H9 (cell line): ENCODE data around the gene GLIPR1L1. TPM values are rescaled to one million over a fixed set of nuclear protein-coding genes. Genes with fewer than 3 reads are reported as not detected.

Source experiments
- DNase-seq: peaks from one replicate; pipeline ENCODE4 v3.0.0-alpha.2; 2017
- H2AFZ ChIP-seq: one replicate; pipeline ENCODE4 v1.6.1; 2013; ENCODE audit warnings: mild to moderate bottlenecking, low read length, control low read depth, moderate library complexity
- H2AK5ac ChIP-seq: 2 replicates; pipeline ENCODE4 v1.6.1; 2013; ENCODE audit warnings: low read length, control low read depth, mixed read lengths; ENCODE audit not compliant: insufficient read length
- H2BK120ac ChIP-seq: one replicate; pipeline ENCODE4 v1.6.1; 2013; ENCODE audit warnings: low read depth, mild to moderate bottlenecking, low read length, control low read depth, inconsistent platforms; ENCODE audit not compliant: poor library complexity, severe bottlenecking
- H2BK12ac ChIP-seq: 2 replicates; pipeline ENCODE4 v1.6.1; 2013; ENCODE audit warnings: low read length, control low read depth, mixed read lengths, low read depth; ENCODE audit not compliant: insufficient read length
- H2BK15ac ChIP-seq: 2 replicates; pipeline ENCODE4 v1.6.1; 2013; ENCODE audit warnings: low read depth, low read length, control low read depth
- H2BK20ac ChIP-seq: one replicate; pipeline ENCODE4 v1.6.1; 2013; ENCODE audit warnings: low read depth, mild to moderate bottlenecking, low read length, control low read depth, inconsistent platforms; ENCODE audit not compliant: poor library complexity, severe bottlenecking
- H2BK5ac ChIP-seq: 2 replicates; pipeline ENCODE4 v1.6.1; 2013; ENCODE audit warnings: low read length, control low read depth, mixed read lengths; ENCODE audit not compliant: insufficient read length
- H3K14ac ChIP-seq: 2 replicates; pipeline ENCODE4 v1.6.1; 2013; ENCODE audit warnings: low read length, control low read depth; ENCODE audit not compliant: insufficient read depth
- H3K18ac ChIP-seq: 2 replicates; pipeline ENCODE4 v1.6.1; 2013; ENCODE audit warnings: low read depth, mild to moderate bottlenecking, mixed read lengths, low read length, control low read depth; ENCODE audit not compliant: insufficient read length
- H3K23ac ChIP-seq: 2 replicates; pipeline ENCODE4 v1.6.1; 2013; ENCODE audit warnings: low read length, control low read depth, mixed read lengths, low read depth; ENCODE audit not compliant: insufficient read length
- H3K23me2 ChIP-seq: 2 replicates; pipeline ENCODE4 v1.6.1; 2013; ENCODE audit warnings: low read depth, mild to moderate bottlenecking, mixed read lengths, low read length, control low read depth; ENCODE audit not compliant: insufficient read length, poor library complexity, severe bottlenecking
- H3K27ac ChIP-seq: 2 replicates; pipeline ENCODE4 v1.5.1; 2013; ENCODE audit warnings: low read length, control low read depth, mixed read lengths, low read depth; ENCODE audit not compliant: insufficient read length
- H3K27me3 ChIP-seq: 2 replicates; pipeline ENCODE4 v1.6.1; 2013; ENCODE audit warnings: low read length, control low read depth, inconsistent platforms; ENCODE audit not compliant: insufficient read depth
- H3K4ac ChIP-seq: 2 replicates; pipeline ENCODE4 v1.6.1; 2013; ENCODE audit warnings: low read depth, mild to moderate bottlenecking, control low read depth, inconsistent platforms, low read length, moderate library complexity
- H3K4me1 ChIP-seq: 2 replicates; pipeline ENCODE4 v1.6.1; 2013; ENCODE audit warnings: low read length, control low read depth, inconsistent platforms; ENCODE audit not compliant: insufficient read depth
- H3K4me2 ChIP-seq: 2 replicates; pipeline ENCODE4 v1.6.1; 2013; ENCODE audit warnings: low read length, control low read depth, mixed read lengths; ENCODE audit not compliant: insufficient read length, insufficient read depth
- H3K56ac ChIP-seq: 2 replicates; pipeline ENCODE4 v1.6.1; 2013; ENCODE audit warnings: low read depth, mild to moderate bottlenecking, mixed read lengths, low read length, control low read depth; ENCODE audit not compliant: insufficient read length
- H3K79me1 ChIP-seq: 2 replicates; pipeline ENCODE4 v1.6.1; 2013; ENCODE audit warnings: low read depth, mild to moderate bottlenecking, moderate library complexity, low read length, control low read depth, inconsistent platforms; ENCODE audit not compliant: insufficient read depth, poor library complexity, severe bottlenecking
- H3K79me2 ChIP-seq: 2 replicates; pipeline ENCODE4 v1.6.1; 2013; ENCODE audit warnings: low read length, control low read depth, inconsistent platforms; ENCODE audit not compliant: insufficient read depth
- H3K9ac ChIP-seq: 2 replicates; pipeline ENCODE4 v1.6.1; 2013; ENCODE audit warnings: low read length, control low read depth, mixed read lengths; ENCODE audit not compliant: insufficient read length; ENCODE audit errors: extremely low read depth
- H3K9me3 ChIP-seq: one replicate; pipeline ENCODE4 v1.6.1; 2013; ENCODE audit warnings: low read depth, low read length, inconsistent platforms; ENCODE audit not compliant: control insufficient read depth
- H3T11ph ChIP-seq: one replicate; pipeline ENCODE4 v1.6.1; 2013; ENCODE audit warnings: mild to moderate bottlenecking, low read length, control low read depth, inconsistent platforms
- H4K20me1 ChIP-seq: one replicate; pipeline ENCODE4 v1.6.1; 2013; ENCODE audit not compliant: control insufficient read depth, insufficient read length, insufficient read depth
- H4K5ac ChIP-seq: 2 replicates; pipeline ENCODE4 v1.6.1; 2013; ENCODE audit warnings: low read depth, mild to moderate bottlenecking, mixed read lengths, low read length, control low read depth; ENCODE audit not compliant: insufficient read length
- H4K8ac ChIP-seq: replicated peaks from 2 replicates; pipeline ENCODE4 v1.6.1; 2013; ENCODE audit warnings: low read length, control low read depth, mixed read lengths, low read depth; ENCODE audit not compliant: insufficient read length
- H4K91ac ChIP-seq: 2 replicates; pipeline ENCODE4 v1.6.1; 2013; ENCODE audit warnings: low read depth, mild to moderate bottlenecking, moderate library complexity, mixed read lengths, low read length, control low read depth; ENCODE audit not compliant: insufficient read length
- H3K27ac Mint-ChIP-seq, 3 experiments: 2 replicates in 2 of 3; 3 replicates in 1 of 3; pipeline ENCODE4 v1.8.0; 2020 to 2021; ENCODE audit warnings: mixed read lengths in 3 of 3, mild to moderate bottlenecking in 1 of 3, moderate library complexity in 1 of 3
- H3K27me3 Mint-ChIP-seq: 2 replicates; pipeline ENCODE4 v1.8.0; 2021; ENCODE audit warnings: low read depth, mild to moderate bottlenecking, moderate library complexity, mixed read lengths
- H3K36me3 Mint-ChIP-seq, 3 experiments: 2 replicates in 2 of 3; 3 replicates in 1 of 3; pipeline ENCODE4 v1.8.0; 2020 to 2021; ENCODE audit warnings: low read depth in 3 of 3, mixed read lengths in 3 of 3; ENCODE audit not compliant: insufficient read depth in 1 of 3
- H3K4me1 Mint-ChIP-seq, 2 experiments: 2 replicates each; pipeline ENCODE4 v1.8.0; 2020; ENCODE audit warnings: mixed read lengths in 2 of 2
- H3K4me3 Mint-ChIP-seq, 2 experiments: 2 replicates in 1 of 2; 3 replicates in 1 of 2; pipeline ENCODE4 v1.8.0; 2020 to 2021; ENCODE audit warnings: mild to moderate bottlenecking in 2 of 2, mixed read lengths in 2 of 2, moderate library complexity in 1 of 2
- H3K9me3 Mint-ChIP-seq, 2 experiments: 2 replicates in 1 of 2; 3 replicates in 1 of 2; pipeline ENCODE4 v1.8.0; 2020; ENCODE audit warnings: mild to moderate bottlenecking in 2 of 2, mixed read lengths in 2 of 2, moderate library complexity in 1 of 2
- CTCF ChIP-seq: fragments of 200-600 bp; sonication (generic); conservative IDR thresholded peaks from 3 replicates; pipeline ENCODE4 v1.8.0; 2021; ENCODE audit warnings: antibody characterized with exemption, mild to moderate bottlenecking
- WGBS: extraction: QIAGEN DNeasy Blood & Tissue Kit; methylation state at CpG from one replicate; pipeline ENCODE4 v1.1.7; 2013; ENCODE audit warnings: missing lambda C conversion rate, low lambda C conversion rate, mixed read lengths; ENCODE audit not compliant: insufficient read length; ENCODE audit errors: extremely low coverage; 5-methylcytosine and 5-hydroxymethylcytosine counted together
- total RNA-seq: library from RNA; stranded (reverse); gene quantifications from 2 replicates; pipeline ENCODE4 v1.2.1, GENCODE V29; 2021

GLIPR1L1 gene
- total RNA-seq, 1 experiment from 2014 or later, result 1.9 TPM

GRCh38 chr12:75374971-75375370, 40.5 kb downstream of the GLIPR1L1 start:
- Histone ChIP-seq H2BK20ac (no peak overlapping the region), H3K56ac (no peak overlapping the region), H3K27ac (no peak overlapping the region), H2BK120ac (no peak overlapping the region), H4K20me1 (no peaks in the 10 kb centered on the region), H3K27me3 (no peaks in the 10 kb centered on the region), H4K5ac (no peak overlapping the region), H2AFZ (no peak overlapping the region), H2BK15ac (no peak overlapping the region), H3K4ac (no peak overlapping the region), H3K18ac (no peak overlapping the region), H3K23ac (no peak overlapping the region), H3K23me2 (no peaks in the 10 kb centered on the region), H3K4me1 (no peaks in the 10 kb centered on the region; the same call in 1 of the 2 replicates), H3K14ac (no peak overlapping the region), H2AK5ac (no peak overlapping the region), H4K91ac (no peak overlapping the region), H3T11ph (no peak overlapping the region), H4K8ac (no peak overlapping the region), H3K9ac (no peak overlapping the region), H3K79me2 (no peaks in the 10 kb centered on the region), H3K79me1 (no peaks in the 10 kb centered on the region), H3K4me2 (no peak overlapping the region), H3K9me3 (no peaks in the 10 kb centered on the region), H2BK12ac (no peak overlapping the region), H2BK5ac (no peak overlapping the region)
- no peak for TF ChIP-seq CTCF
- no CpG with 5 or more reads among the region's 2 CpGs for WGBS
- H3K36me3 Mint-ChIP-seq, result peaks cover 5 to 31% (median 9%) of the 10 kb centered on the region in 3 experiments; a peak in 6 of 7 replicates
- H3K4me3 Mint-ChIP-seq, result no peak overlapping the region
- peaks cover 19 to 33% of the 10 kb centered on the region in 2 experiments for H3K4me1 Mint-ChIP-seq
- H3K27ac Mint-ChIP-seq, result no peak overlapping the region
- H3K9me3 Mint-ChIP-seq, result peaks cover 0 to 1% of the 10 kb centered on the region in 2 experiments; a peak in 3 of 5 replicates
- no peaks in the 10 kb centered on the region for H3K27me3 Mint-ChIP-seq
- no peak for DNase-seq
